Astrocyte (in vitro differentiated cells and primary cell): ENCODE measurements around the gene RAB3IL1. TPM values are rescaled to one million over a fixed set of nuclear protein-coding genes. Genes with fewer than 3 reads are reported as not detected.

Experiments
- DNase-seq: peaks from one replicate; pipeline ENCODE4 v3.0.0-alpha.2; 2010; ENCODE audit warnings: low read depth
- FAIRE-seq: peaks from 2 replicates; lab custom pipeline; 2011; peaks lifted over from hg19 to GRCh38; lab: Jason Lieb, UNC
- H2AFZ ChIP-seq: 2 replicates; pipeline ENCODE4 v1.6.0; 2012; ENCODE audit warnings: low read depth, low read length, inconsistent platforms
- H3K27ac ChIP-seq: 2 replicates; pipeline ENCODE4 v1.5.1; 2011; ENCODE audit warnings: low read depth, low read length, inconsistent platforms
- H3K27me3 ChIP-seq: 2 replicates; pipeline ENCODE4 v1.6.0; 2011; ENCODE audit warnings: low read length, inconsistent platforms; ENCODE audit not compliant: insufficient read depth
- H3K36me3 ChIP-seq: 2 replicates; pipeline ENCODE4 v1.5.1; 2011; ENCODE audit warnings: low read length, inconsistent platforms; ENCODE audit not compliant: insufficient read depth
- H3K4me1 ChIP-seq: 2 replicates; pipeline ENCODE4 v1.5.1; 2011; ENCODE audit warnings: low read length, inconsistent platforms; ENCODE audit not compliant: insufficient read depth
- H3K4me2 ChIP-seq: 2 replicates; pipeline ENCODE4 v1.6.0; 2012; ENCODE audit warnings: low read length, inconsistent platforms
- H3K4me3 ChIP-seq: 2 replicates; pipeline ENCODE4 v1.5.1; 2011; ENCODE audit warnings: low read depth, mild to moderate bottlenecking, low read length, inconsistent platforms; ENCODE audit not compliant: insufficient read depth
- H3K79me2 ChIP-seq: 2 replicates; pipeline ENCODE4 v1.6.0; 2012; ENCODE audit warnings: mild to moderate bottlenecking, low read length, inconsistent platforms; ENCODE audit not compliant: insufficient read depth
- H3K9ac ChIP-seq: 2 replicates; pipeline ENCODE4 v1.6.0; 2012; ENCODE audit warnings: mild to moderate bottlenecking, low read length, inconsistent platforms
- H3K9me3 ChIP-seq: 2 replicates; pipeline ENCODE4 v1.5.1; 2012; ENCODE audit warnings: low read depth, mild to moderate bottlenecking, low read length, inconsistent platforms; ENCODE audit not compliant: insufficient read depth
- H4K20me1 ChIP-seq: 2 replicates; pipeline ENCODE4 v1.6.0; 2012; ENCODE audit warnings: low read length, inconsistent platforms; ENCODE audit not compliant: insufficient read depth
- H3K27ac Mint-ChIP-seq: one replicate; pipeline ENCODE4 v1.8.0; 2021; ENCODE audit warnings: mild to moderate bottlenecking, mixed read lengths; ENCODE audit not compliant: unreplicated experiment
- H3K27me3 Mint-ChIP-seq: one replicate; pipeline ENCODE4 v1.8.0; 2021; ENCODE audit warnings: low read depth, mixed read lengths; ENCODE audit not compliant: unreplicated experiment
- H3K36me3 Mint-ChIP-seq: one replicate; pipeline ENCODE4 v1.8.0; 2021; ENCODE audit warnings: low read depth, mixed read lengths; ENCODE audit not compliant: unreplicated experiment
- H3K4me1 Mint-ChIP-seq: one replicate; pipeline ENCODE4 v1.8.0; 2021; ENCODE audit warnings: low read depth, mixed read lengths; ENCODE audit not compliant: unreplicated experiment
- H3K4me3 Mint-ChIP-seq: one replicate; pipeline ENCODE4 v1.8.0; 2021; ENCODE audit warnings: mild to moderate bottlenecking, moderate library complexity, mixed read lengths; ENCODE audit not compliant: unreplicated experiment
- H3K9me3 Mint-ChIP-seq: one replicate; pipeline ENCODE4 v1.8.0; 2021; ENCODE audit warnings: mild to moderate bottlenecking, mixed read lengths; ENCODE audit not compliant: unreplicated experiment
- EZH2 ChIP-seq: IDR thresholded peaks from 2 replicates; pipeline ENCODE4 v1.6.1; 2012; ENCODE audit warnings: mild to moderate bottlenecking, low read length, inconsistent platforms; ENCODE audit not compliant: insufficient read depth
- total RNA-seq: library from RNA; stranded (reverse); gene quantifications from 2 replicates; pipeline ENCODE4 v1.2.1, GENCODE V29; 2021
- TF ChIP-seq, protein P1 (sequence below): IDR thresholded peaks from 2 replicates; pipeline ENCODE4 v1.5.1; 2011; ENCODE audit warnings: low read depth, mild to moderate bottlenecking, inconsistent platforms, low read length, moderate library complexity; ENCODE audit not compliant: insufficient read depth

Gene RAB3IL1
- total RNA-seq, 1 donor from 2014 or later: 0.91 TPM

DNA sequence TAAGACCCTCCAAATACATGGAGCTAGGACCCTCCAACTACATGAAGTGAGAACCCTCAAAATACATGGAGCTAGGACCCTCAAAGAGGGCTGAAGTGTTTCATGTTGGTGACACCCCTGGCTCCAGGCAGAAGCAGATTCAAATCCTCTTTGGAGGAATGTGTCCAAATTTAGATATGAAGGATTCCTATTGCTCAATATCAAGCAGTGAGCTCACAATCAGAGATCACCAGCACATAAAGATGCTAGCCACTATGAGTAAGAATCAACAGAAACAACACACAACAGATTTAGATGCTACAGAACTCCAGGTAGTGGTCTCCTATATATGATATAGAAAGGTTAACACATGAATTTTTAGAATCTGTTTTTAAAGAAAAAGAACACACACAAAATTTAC, 11.2 kb upstream of the RAB3IL1 start:
- Histone ChIP-seq H3K4me2 (no peak overlapping the region), H3K4me3 (no peak overlapping the region), H3K36me3 (no peaks in the 10 kb centered on the region), H3K9me3 (no peaks in the 10 kb centered on the region), H3K9ac (no peak overlapping the region), H3K27me3 (peaks cover 4% of the 10 kb centered on the region), H3K79me2 (no peaks in the 10 kb centered on the region), H3K27ac (no peak overlapping the region), H3K4me1 (peaks cover 3% of the 10 kb centered on the region), H4K20me1 (no peaks in the 10 kb centered on the region), H2AFZ (no peak overlapping the region)
- H3K9me3 Mint-ChIP-seq: peaks cover 10% of the 10 kb centered on the region
- H3K27ac Mint-ChIP-seq: no peak overlapping the region
- no peak overlapping the region for H3K4me3 Mint-ChIP-seq
- DNase-seq (no peak), FAIRE-seq (no peak)
- H3K36me3 Mint-ChIP-seq: no peaks in the 10 kb centered on the region
- no peak for TF ChIP-seq EZH2
- TF ChIP-seq, protein P1, sequence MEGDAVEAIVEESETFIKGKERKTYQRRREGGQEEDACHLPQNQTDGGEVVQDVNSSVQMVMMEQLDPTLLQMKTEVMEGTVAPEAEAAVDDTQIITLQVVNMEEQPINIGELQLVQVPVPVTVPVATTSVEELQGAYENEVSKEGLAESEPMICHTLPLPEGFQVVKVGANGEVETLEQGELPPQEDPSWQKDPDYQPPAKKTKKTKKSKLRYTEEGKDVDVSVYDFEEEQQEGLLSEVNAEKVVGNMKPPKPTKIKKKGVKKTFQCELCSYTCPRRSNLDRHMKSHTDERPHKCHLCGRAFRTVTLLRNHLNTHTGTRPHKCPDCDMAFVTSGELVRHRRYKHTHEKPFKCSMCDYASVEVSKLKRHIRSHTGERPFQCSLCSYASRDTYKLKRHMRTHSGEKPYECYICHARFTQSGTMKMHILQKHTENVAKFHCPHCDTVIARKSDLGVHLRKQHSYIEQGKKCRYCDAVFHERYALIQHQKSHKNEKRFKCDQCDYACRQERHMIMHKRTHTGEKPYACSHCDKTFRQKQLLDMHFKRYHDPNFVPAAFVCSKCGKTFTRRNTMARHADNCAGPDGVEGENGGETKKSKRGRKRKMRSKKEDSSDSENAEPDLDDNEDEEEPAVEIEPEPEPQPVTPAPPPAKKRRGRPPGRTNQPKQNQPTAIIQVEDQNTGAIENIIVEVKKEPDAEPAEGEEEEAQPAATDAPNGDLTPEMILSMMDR: no peak
- H3K4me1 Mint-ChIP-seq: peaks cover under 1% of the 10 kb centered on the region
- peaks cover 28% of the 10 kb centered on the region for H3K27me3 Mint-ChIP-seq

DNA sequence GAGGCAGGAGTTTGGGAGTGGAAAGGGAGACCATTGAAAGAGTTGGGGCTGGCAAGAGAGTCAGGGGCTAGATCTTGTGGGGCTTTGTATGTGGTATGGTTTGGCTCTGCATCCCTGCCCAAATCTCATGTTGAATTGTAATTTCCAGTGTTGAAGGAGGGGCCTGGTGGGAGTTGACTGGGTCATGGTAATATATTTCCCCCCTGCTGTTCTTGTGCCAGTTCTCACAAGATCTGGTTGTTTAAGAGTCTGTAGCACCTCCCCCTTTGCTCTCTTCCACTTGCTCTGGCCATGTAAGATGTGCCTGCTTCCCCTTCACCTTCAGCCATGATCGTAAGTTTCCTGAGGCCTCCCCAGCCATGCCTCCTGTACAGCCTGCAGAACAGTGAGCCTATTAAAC, 10.1 kb upstream of the RAB3IL1 start:
- FAIRE-seq (no peak), DNase-seq (no peak)
- no peak for TF ChIP-seq EZH2
- TF ChIP-seq, protein P1: no peak
- H3K36me3 ChIP-seq: no peaks in the 10 kb centered on the region
- Mint-ChIP-seq H3K27me3 (peaks cover 31% of the 10 kb centered on the region), H3K36me3 (no peaks in the 10 kb centered on the region), H3K4me1 (peaks cover 9% of the 10 kb centered on the region), H3K4me3 (no peak overlapping the region), H3K9me3 (peaks cover 2% of the 10 kb centered on the region), H3K27ac (no peak overlapping the region)
- no peaks in the 10 kb centered on the region for H3K79me2 ChIP-seq
- no peak overlapping the region for H2AFZ ChIP-seq
- no peak overlapping the region for H3K4me2 ChIP-seq
- H4K20me1 ChIP-seq: no peaks in the 10 kb centered on the region
- H3K27me3 ChIP-seq: peaks cover 4% of the 10 kb centered on the region
- no peaks in the 10 kb centered on the region for H3K9me3 ChIP-seq
- H3K9ac ChIP-seq: no peak overlapping the region
- H3K4me3 ChIP-seq: no peak overlapping the region
- peaks cover 13% of the 10 kb centered on the region for H3K4me1 ChIP-seq
- H3K27ac ChIP-seq: no peak overlapping the region

DNA sequence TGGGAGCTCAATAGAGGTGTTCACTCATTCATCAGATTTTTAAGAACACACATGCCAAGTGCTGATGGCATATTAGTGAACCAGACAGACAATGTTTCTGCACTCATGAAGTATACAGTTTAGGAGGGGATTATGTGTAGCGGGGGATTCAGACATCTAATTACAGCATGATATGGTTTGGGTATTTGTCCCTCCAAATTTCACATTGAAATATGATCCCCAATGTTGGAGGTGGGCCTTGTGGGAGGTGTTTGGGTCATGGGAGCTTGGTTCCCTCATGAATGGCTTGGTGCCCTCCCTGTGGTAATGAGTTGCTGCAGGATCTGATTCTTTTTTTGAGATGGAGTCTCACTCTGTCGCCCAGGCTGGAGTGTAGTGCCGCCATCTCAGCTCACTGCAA, 8.9 kb upstream of the RAB3IL1 start:
- TF ChIP-seq, protein P1: no peak
- TF ChIP-seq EZH2: no peak
- peaks cover 25% of the 10 kb centered on the region for H3K27me3 Mint-ChIP-seq
- Histone ChIP-seq H3K27me3 (peaks cover 1% of the 10 kb centered on the region), H3K9me3 (no peaks in the 10 kb centered on the region), H3K79me2 (no peaks in the 10 kb centered on the region), H3K4me3 (no peak overlapping the region), H3K36me3 (no peaks in the 10 kb centered on the region), H4K20me1 (no peaks in the 10 kb centered on the region), H3K4me2 (no peak overlapping the region), H3K4me1 (peaks cover 13% of the 10 kb centered on the region), H2AFZ (no peak overlapping the region), H3K9ac (no peak overlapping the region), H3K27ac (no peak overlapping the region)
- H3K4me1 Mint-ChIP-seq: peaks cover 10% of the 10 kb centered on the region
- H3K4me3 Mint-ChIP-seq: no peak overlapping the region
- H3K36me3 Mint-ChIP-seq: no peaks in the 10 kb centered on the region
- FAIRE-seq (no peak), DNase-seq (no peak)
- H3K27ac Mint-ChIP-seq: no peak overlapping the region
- H3K9me3 Mint-ChIP-seq: peaks cover 2% of the 10 kb centered on the region
